OCI-LY3 (cell line): Measurements from ENCODE around the gene WSCD2.

Experiments
- CTCF ChIP-seq: fragments of 200-600, 300-600 bp; sonication (generic); IDR thresholded peaks from 2 replicates; pipeline ENCODE4 v1.5.1; 2014; ENCODE audit warnings: antibody characterized with exemption, low read length, low read depth
- EZH2phosphoT487 ChIP-seq: fragments of 200-600 bp; shearing (Covaris generic); IDR thresholded peaks from 2 replicates; pipeline ENCODE4 v1.6.1; 2018; ENCODE audit warnings: antibody characterized with exemption, mixed run types, low read depth

GRCh38 chr12:108266131-108266530 is 137.0 kb downstream of the WSCD2 start:
- TF ChIP-seq CTCF (no peak), EZH2phosphoT487 (no peak)
